Skeletal muscle satellite cell (primary cell): Measurements from ENCODE around the gene STK40.
A peak's percentile ranks its signal among the peaks of the same experiment; 100 is the strongest.

Experiments
- H3K27me3 ChIP-seq: 2 replicates; pipeline ENCODE4 v1.7.0; 2013; ENCODE audit warnings: low read length; ENCODE audit not compliant: control insufficient read depth, insufficient read depth
- H3K36me3 ChIP-seq: 2 replicates; pipeline ENCODE4 v1.7.0; 2013; ENCODE audit warnings: mild to moderate bottlenecking, control low read depth, low read length; ENCODE audit not compliant: insufficient read depth
- H3K4me1 ChIP-seq: 2 replicates; pipeline ENCODE4 v1.7.0; 2013; ENCODE audit warnings: low read length; ENCODE audit not compliant: control insufficient read depth, insufficient read depth
- H3K4me2 ChIP-seq: 2 replicates; pipeline ENCODE4 v1.7.0; 2013; ENCODE audit warnings: mild to moderate bottlenecking, low read length
- H3K4me3 ChIP-seq: 2 replicates; pipeline ENCODE4 v1.7.0; 2013; ENCODE audit warnings: low read length
- H3K9ac ChIP-seq: 2 replicates; pipeline ENCODE4 v1.7.0; 2013; ENCODE audit warnings: mild to moderate bottlenecking, low read depth, low read length, moderate library complexity
- H3K9me3 ChIP-seq: replicated peaks from 2 replicates; pipeline ENCODE4 v1.7.0; 2013; ENCODE audit warnings: mild to moderate bottlenecking, control low read depth, low read length

The STK40 gene

DNA sequence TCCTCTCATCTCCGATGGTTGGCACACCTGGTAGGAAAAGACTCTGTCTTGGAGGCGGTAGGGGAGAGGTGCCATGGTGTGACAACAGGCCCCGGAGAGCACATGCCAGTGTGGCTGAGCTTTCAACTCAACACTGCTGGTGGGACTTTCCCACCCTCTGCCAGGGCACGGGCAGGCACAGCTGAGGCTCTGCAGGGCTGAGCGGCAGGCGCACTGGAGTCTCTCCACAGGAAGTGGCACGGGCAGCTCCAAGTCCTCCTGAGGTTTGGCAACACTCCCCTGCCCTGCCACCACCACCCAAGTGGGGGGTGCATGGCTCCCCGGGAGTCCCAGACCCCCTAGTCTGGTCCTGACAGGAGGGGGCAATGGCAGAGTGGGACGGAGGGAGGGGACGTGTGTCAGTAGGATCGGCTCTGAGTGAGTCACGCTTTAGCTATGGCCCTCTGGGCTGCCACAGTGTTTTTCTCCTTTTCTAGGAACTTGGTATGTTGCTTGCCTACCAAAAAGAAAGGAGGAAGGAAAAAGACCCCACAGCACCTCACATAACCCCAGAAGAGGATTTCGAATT is 35.0 kb downstream of the STK40 start:
- Histone ChIP-seq H3K4me1 (peaks cover 51% of the 10 kb centered on the region), H3K9me3 (no peaks in the 10 kb centered on the region), H3K9ac (peak overlapping the region; percentile 86), H3K27me3 (no peaks in the 10 kb centered on the region), H3K36me3 (peaks cover 58% of the 10 kb centered on the region), H3K4me2 (peak overlapping the region; percentile 84), H3K4me3 (peak overlapping the region; percentile 60)

DNA sequence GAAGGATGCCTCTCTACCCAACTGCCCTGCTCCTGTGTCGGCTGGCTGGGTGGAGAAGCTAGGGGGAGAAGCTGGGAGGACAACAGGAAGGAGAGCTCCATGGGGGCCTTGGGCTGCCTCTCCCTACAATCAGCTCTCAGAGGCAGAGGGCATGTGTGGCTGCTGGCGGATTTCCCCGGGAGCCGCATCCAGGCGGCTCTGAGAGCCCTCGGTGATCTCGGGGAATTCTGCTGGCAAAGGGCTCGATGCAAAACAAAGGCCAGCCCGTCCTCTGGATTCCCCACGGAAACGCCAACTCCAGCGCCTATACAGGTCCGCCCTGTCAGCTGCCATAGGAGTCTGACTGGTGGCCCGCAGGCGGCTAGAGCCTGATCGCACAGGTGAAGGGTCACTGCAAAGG is 35.9 kb downstream of the STK40 start:
- no peaks in the 10 kb centered on the region for H3K9me3 ChIP-seq
- peaks cover 62% of the 10 kb centered on the region for H3K36me3 ChIP-seq
- peak overlapping the region; percentile 21 for H3K4me3 ChIP-seq
- peaks cover 51% of the 10 kb centered on the region for H3K4me1 ChIP-seq
- peak overlapping the region; percentile 84 for H3K4me2 ChIP-seq
- no peaks in the 10 kb centered on the region for H3K27me3 ChIP-seq
- H3K9ac ChIP-seq = peak overlapping the region; percentile 86

DNA sequence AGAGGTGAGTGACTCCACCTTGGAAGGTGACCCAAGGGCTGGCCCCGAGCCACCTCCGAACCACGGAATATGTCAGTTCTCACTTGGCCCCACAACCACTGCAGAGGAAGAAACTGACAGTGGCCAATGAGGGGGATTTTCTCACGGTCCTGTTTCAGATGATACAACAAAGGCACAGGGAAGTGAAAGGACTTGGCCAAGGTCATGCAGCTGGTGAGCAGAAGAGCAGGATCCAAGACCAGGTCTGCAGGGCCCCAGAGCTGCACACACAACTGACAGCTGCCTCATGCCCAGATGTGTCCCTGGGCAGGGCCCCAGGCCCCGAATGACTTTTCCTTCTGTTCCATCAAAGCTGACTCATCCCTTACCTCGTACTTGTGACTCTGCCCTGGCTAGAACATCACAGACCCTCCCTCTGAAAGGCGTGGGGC is 36.5 kb downstream of the STK40 start:
- H3K9me3 ChIP-seq = no peaks in the 10 kb centered on the region
- H3K4me2 ChIP-seq = peak overlapping the region; percentile 84
- H3K9ac ChIP-seq = peak overlapping the region; percentile 86
- H3K4me3 ChIP-seq = no peak overlapping the region
- peaks cover 54% of the 10 kb centered on the region for H3K4me1 ChIP-seq
- H3K36me3 ChIP-seq = peaks cover 62% of the 10 kb centered on the region
- no peaks in the 10 kb centered on the region for H3K27me3 ChIP-seq

DNA sequence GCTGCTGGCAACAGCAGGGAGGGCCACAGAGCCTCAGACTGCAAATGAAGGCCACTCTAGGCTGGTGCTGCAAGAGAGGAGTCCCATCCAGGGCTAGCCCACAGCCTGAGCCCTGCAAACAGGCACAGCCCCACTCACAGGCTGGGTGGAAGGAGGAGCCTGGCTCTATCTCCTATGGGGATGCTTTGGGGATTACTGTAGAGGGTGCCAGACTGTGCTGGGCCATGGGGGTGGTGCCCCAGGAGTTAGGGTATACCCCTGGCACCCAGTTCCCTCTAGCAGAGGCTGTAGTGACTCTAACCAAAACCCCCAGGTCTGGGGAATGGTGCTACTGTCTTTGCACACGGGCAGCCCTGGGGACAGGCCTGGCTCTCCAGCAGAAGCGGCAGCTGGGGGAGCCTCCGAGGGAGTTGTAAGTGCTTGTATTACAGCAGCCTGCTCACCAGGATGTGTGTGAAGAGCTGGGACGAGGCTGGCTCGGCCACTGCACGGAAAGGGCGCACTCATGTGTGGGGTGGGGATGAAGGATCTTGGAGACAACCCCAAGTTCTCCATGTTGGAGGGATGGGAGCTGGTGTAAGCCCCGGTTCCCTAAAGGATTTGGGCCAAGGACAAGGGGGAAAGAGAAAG is 38.9 kb downstream of the STK40 start:
- H3K4me1 ChIP-seq = peaks cover 54% of the 10 kb centered on the region
- no peak overlapping the region for H3K4me3 ChIP-seq
- H3K27me3 ChIP-seq = no peaks in the 10 kb centered on the region
- H3K4me2 ChIP-seq = no peak overlapping the region
- peaks cover 66% of the 10 kb centered on the region for H3K36me3 ChIP-seq
- no peak overlapping the region for H3K9ac ChIP-seq
- no peaks in the 10 kb centered on the region for H3K9me3 ChIP-seq

DNA sequence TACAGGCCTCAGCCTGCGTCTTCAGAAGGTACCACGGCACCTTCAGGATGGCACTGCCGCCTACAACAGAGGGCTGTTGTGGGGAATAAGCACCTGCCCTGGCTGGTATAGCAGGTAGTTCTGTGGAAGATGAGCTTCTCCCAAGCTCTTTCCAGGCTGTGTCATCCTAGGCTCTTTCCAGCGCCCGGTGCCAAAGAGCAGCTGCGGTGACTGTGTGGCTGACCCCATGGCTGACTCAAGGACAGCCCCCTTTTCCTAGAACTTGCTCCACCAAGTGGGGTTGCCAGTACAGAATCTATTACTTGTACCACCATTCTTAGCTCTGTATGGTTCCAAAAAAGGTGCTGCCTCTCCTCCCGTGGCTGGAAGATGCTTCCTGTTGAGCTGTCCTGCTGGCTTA is 40.4 kb downstream of the STK40 start:
- no peaks in the 10 kb centered on the region for H3K9me3 ChIP-seq
- H3K9ac ChIP-seq = no peak overlapping the region
- H3K27me3 ChIP-seq = no peaks in the 10 kb centered on the region
- no peak overlapping the region for H3K4me3 ChIP-seq
- no peak overlapping the region for H3K4me2 ChIP-seq
- H3K36me3 ChIP-seq = peaks cover 78% of the 10 kb centered on the region
- H3K4me1 ChIP-seq = peaks cover 39% of the 10 kb centered on the region

DNA sequence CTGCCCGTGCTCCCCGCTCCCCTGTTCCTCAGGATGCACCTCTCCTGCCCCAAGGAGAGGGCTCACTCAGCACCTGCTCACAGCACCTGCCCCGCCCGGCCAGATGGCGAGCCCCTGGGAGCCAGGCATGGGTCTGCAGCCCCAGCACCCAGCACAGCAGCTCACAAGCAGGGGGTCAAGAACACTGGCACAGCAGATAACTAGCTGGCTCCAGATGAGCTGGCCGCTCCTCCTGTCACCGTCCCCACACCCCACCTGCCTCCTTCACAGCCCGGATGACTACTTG is 41.4 kb downstream of the STK40 start:
- no peak overlapping the region for H3K9ac ChIP-seq
- no peak overlapping the region for H3K4me2 ChIP-seq
- H3K27me3 ChIP-seq = no peaks in the 10 kb centered on the region
- no peaks in the 10 kb centered on the region for H3K9me3 ChIP-seq
- H3K4me3 ChIP-seq = no peak overlapping the region
- H3K36me3 ChIP-seq = peaks cover 82% of the 10 kb centered on the region
- peaks cover 29% of the 10 kb centered on the region for H3K4me1 ChIP-seq

- peaks cover 82% of the 10 kb centered on the region for H3K36me3 ChIP-seq
- no peaks in the 10 kb centered on the region for H3K27me3 ChIP-seq
- H3K9me3 ChIP-seq = no peaks in the 10 kb centered on the region
- peaks cover 24% of the 10 kb centered on the region for H3K4me1 ChIP-seq
- peak overlapping the region; percentile 41 for H3K4me2 ChIP-seq
- H3K9ac ChIP-seq = peak overlapping the region; percentile 67
- no peak overlapping the region for H3K4me3 ChIP-seq
Observed at GRCh38 chr1:36343651-36344394, 41.9 kb downstream of the STK40 start.

DNA sequence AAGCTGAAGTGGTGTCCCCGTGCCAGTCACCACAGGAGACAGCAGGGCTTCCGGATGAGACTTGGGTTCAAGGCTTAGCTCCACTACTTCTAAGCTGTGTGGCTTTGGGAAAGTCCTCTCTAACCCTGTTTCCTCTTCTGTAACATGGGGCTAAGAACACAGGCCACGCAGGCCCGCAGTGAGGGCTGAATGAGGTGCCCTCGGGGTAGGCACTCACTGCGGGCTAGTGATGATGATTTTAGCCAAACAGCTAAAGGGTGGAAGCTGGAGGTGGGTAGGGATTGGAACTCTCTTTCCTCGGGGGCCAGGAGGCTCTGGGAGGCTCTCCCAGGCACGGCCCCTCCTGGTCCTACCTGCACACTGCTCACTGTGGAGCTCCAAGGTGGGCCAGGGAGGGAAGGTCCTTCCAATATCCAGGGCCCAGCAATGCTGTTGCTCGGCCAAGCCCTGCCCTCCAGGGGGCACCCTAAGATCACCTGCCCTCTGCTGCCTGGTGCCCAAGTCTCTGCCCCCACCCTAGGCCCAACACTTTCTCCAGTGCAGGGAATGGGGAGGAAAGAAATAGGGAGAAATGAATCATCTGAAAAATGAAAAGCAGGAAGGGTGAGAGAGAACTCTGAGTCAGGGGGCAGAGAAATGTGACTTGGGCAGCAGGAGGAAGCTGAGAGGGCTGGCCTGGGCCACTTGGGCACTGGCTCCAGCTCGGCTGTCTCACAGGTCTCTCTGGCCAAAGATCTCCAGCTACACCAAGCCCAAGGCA is 43.1 kb downstream of the STK40 start:
- Histone ChIP-seq H3K9ac (peak overlapping the region; percentile 67), H3K27me3 (no peaks in the 10 kb centered on the region), H3K4me3 (no peak overlapping the region), H3K4me2 (peak overlapping the region; percentile 41), H3K4me1 (peaks cover 21% of the 10 kb centered on the region), H3K9me3 (no peaks in the 10 kb centered on the region), H3K36me3 (peaks cover 71% of the 10 kb centered on the region)

DNA sequence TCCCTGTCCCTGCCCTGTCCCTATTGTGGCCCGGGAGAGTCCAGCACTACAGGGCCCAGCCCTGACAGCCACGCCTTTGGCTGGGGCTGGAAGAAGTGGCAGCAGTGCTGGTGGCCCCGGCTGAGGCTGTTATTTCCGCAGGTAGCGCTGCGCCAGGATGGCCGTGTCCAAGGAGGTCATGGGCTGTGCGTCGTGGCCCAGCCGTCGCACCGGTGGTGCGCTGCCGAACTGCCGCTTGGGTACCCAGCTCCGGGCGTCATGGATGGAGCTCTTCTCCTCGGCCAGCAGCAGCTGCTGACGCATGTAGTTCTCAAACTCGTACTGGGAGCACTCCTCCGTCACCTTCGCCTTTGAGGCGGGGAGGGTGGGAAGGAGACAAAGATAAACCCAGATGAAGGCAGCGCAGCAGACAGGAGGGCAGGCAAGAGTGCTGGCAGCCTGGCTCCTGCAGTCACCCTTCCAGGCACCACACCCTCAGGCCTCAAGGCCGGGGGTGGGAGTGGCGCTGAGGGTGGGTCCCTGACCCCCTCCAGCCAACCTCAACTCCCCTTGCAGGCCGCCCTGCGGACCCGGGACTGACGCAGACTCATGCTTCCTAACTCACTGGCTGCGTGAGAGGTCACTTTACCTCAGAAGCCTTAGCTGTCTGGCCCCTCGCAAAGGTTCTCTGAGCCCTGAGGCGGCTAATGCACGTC is 44.0 kb downstream of the STK40 start:
- H3K36me3 ChIP-seq = peaks cover 66% of the 10 kb centered on the region

GRCh38 chr1:36339615-36340014 is 46.1 kb downstream of the STK40 start:
- Histone ChIP-seq H3K9me3 (no peaks in the 10 kb centered on the region), H3K27me3 (no peaks in the 10 kb centered on the region), H3K4me3 (no peak overlapping the region), H3K36me3 (peaks cover 49% of the 10 kb centered on the region), H3K4me2 (no peak overlapping the region), H3K4me1 (peaks cover 21% of the 10 kb centered on the region), H3K9ac (no peak overlapping the region)

More for the DNA sequence above, 44.0 kb downstream of the STK40 start:
- Histone ChIP-seq H3K27me3 (no peaks in the 10 kb centered on the region), H3K4me1 (peaks cover 21% of the 10 kb centered on the region), H3K4me2 (no peak overlapping the region), H3K4me3 (no peak overlapping the region), H3K9ac (no peak overlapping the region), H3K9me3 (no peaks in the 10 kb centered on the region)

DNA sequence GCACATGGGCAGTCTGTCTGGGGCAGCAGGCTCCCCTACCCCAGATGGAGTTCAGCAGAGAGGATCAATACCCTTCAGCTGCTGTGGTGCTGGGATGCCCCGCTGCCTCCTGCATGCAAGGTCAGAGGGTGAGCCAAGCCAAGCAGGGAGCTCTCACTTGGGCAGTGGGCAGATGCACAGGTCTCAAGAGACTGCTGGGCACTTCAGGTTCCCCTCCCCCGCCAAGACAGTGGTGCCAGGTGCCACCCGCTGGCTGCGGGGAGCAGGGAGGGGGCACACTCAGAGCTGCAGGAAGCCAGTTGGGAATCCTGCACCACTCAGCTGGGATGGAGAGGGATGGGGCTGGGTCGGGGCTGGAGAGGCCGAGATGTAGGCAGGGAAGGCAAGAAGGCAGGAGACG is 46.5 kb downstream of the STK40 start:
- Histone ChIP-seq H3K4me2 (no peak overlapping the region), H3K9ac (no peak overlapping the region), H3K27me3 (no peaks in the 10 kb centered on the region), H3K4me1 (peaks cover 19% of the 10 kb centered on the region), H3K36me3 (peaks cover 45% of the 10 kb centered on the region), H3K4me3 (no peak overlapping the region), H3K9me3 (no peaks in the 10 kb centered on the region)
